Adrenal gland (tissue), 12 donors: ENCODE data around the gene IFNL1. TPM values are rescaled to one million over a fixed set of nuclear protein-coding genes. Genes with fewer than 3 reads are reported as not detected.

Experiments used
- DNase-seq, 7 donors: peaks; one replicate each; pipeline ENCODE4 v3.0.0-alpha.2; 2019 to 2020
- H3K27ac ChIP-seq, 5 donors: fragments of 200-600 bp; sonication (generic) in 4 of 5; 1 replicate in 3 of 5; 2 replicates in 2 of 5; pipeline versions ENCODE4 v1.5.1 to v1.8.0; 2016 to 2020; ENCODE audit warnings: mild to moderate bottlenecking in 1 of 5
- H3K27me3 ChIP-seq: fragments of 200-600 bp; 2 replicates; pipeline ENCODE4 v1.8.0; 2021
- H3K36me3 ChIP-seq, 2 donors: fragments of 200-600 bp; replicated peaks in 1 of 2; 1 replicate in 1 of 2; 2 replicates in 1 of 2; pipeline versions ENCODE4 v1.5.1 to v1.8.0; 2018 to 2022
- H3K4me1 ChIP-seq, 2 donors: fragments of 200-600 bp; replicated peaks in 1 of 2; 1 replicate in 1 of 2; 2 replicates in 1 of 2; pipeline versions ENCODE4 v1.5.1 to v1.8.0; 2018 to 2021
- H3K4me3 ChIP-seq, 4 donors: fragments of 200-600 bp; sonication (generic) in 3 of 4; one replicate each; pipeline ENCODE4 v1.5.1; 2016 to 2018
- H3K9me3 ChIP-seq, 3 donors: fragments of 200-600 bp; sonication (generic) in 1 of 3; replicated peaks in 1 of 3; 1 replicate in 2 of 3; 2 replicates in 1 of 3; pipeline versions ENCODE4 v1.5.1 to v1.8.0; 2016 to 2021
- CTCF ChIP-seq, 6 experiments: fragments of 450-650 bp in 4 of 6; fragments of 200-600 bp in 2 of 6; sonication (generic) in 1 of 6; IDR thresholded peaks; 1 replicate in 5 of 6; 2 replicates in 1 of 6; pipeline versions ENCODE4 v1.5.1 to v1.8.0; 2016 to 2021; ENCODE audit warnings: antibody characterized with exemption in 6 of 6, mild to moderate bottlenecking in 2 of 6, moderate library complexity in 1 of 6
- POLR2A ChIP-seq, 2 donors: fragments of 450-650 bp; IDR thresholded peaks; one replicate each; pipeline ENCODE4 v1.6.1; 2017; ENCODE audit warnings: antibody characterized with exemption in 2 of 2, mild to moderate bottlenecking in 2 of 2, moderate library complexity in 1 of 2
- WGBS, 4 donors: extraction: QIAGEN DNeasy Blood & Tissue Kit in 2 of 4; methylation state at CpG; one replicate each; pipeline versions ENCODE4 v1.1.5 to v1.1.7; 2013 to 2017; 5-methylcytosine and 5-hydroxymethylcytosine counted together
- intact Hi-C, 2 donors: fragments of 100-400 bp; cut with DNase I; formaldehyde crosslinking; loops; one replicate each; pipeline versions ENCODE4 v1.14.1 to v1.15.0; 2022 to 2023
- polyA plus RNA-seq, 3 donors: library from polyadenylated mRNA; stranded (reverse); fragments of 200-250 nt in 2 of 3; fragments of 350-450 nt in 1 of 3; fragmentation: Illumina TruSeq in 1 of 3; extraction: RNeasy Lipid Tissue Mini Kit (QIAGEN cat#74804) in 1 of 3; gene quantifications; one replicate each; pipeline ENCODE4 v1.2.3, GENCODE V29; 2013 to 2014
- total RNA-seq, 9 donors: library from RNA; depleted of rRNA in 4 of 9; stranded (reverse); fragments of >200 nt in 4 of 9; fragments of 120-200 nt in 1 of 9; fragmentation: NEBNext Ultra II Directional in 1 of 9; extraction: Animal tissue kit (Norgen Biotek cat#: 25700) in 1 of 9; gene quantifications; one replicate each; pipeline versions ENCODE4 v1.1.0 to v1.2.4, GENCODE V29; 2013 to 2023
- donor health status: healthy with polysubstance abuse.
- donor health status: Bipolar disorder and iron deficiency.
- donor health status: DM: yes; HTN: yes; CAD: no.
- donor health status: DM: no; HTN: no; CAD: no.
- donor health status: DM: no; HTN: no; CAD: no.
- donor health status: DM: yes; HTN: yes; CAD: no.

Gene IFNL1
- total and polyA plus RNA-seq, 12 donors: not detected

- 10 to 27% (median 24%) methylated on average over 7 to 16 of the region's 16 CpGs; no CpG with 5 or more reads in 1 of the 4 donors for WGBS, 4 donors
- no peaks in the 10 kb centered on the region for H3K36me3 ChIP-seq
- no peaks in the 10 kb centered on the region for H3K9me3 ChIP-seq
- TF ChIP-seq POLR2A (IDR thresholded peaks at IDR 0.05): no peak
- no peak for TF ChIP-seq CTCF (IDR thresholded peaks at IDR 0.05)
- DNase-seq: no peak
- no peaks in the 10 kb centered on the region for H3K27me3 ChIP-seq
- intact Hi-C loops: loop anchor here in 1 of 2 donors (10.0 kb wide), 1 partner anchor 115 kb away; the partner anchor contains the start of gene SYCN
- no peaks in the 10 kb centered on the region for H3K4me1 ChIP-seq
- H3K27ac ChIP-seq: no peak overlapping the region
- H3K4me3 ChIP-seq: peak overlapping the region in 1 of 4 donors; percentile 52
These were observed 23.7 kb downstream of the IFNL1 start for GRCh38 chr19:39319892-39320248.

- intact Hi-C loops: loop anchor here in 1 of 2 donors (10.0 kb wide), 1 partner anchor 116 kb away; the partner anchor contains the start of gene SYCN
- DNase-seq: no peak
- no peaks in the 10 kb centered on the region for H3K27me3 ChIP-seq
- no peak overlapping the region for H3K27ac ChIP-seq
- no peaks in the 10 kb centered on the region for H3K9me3 ChIP-seq
- H3K36me3 ChIP-seq: no peaks in the 10 kb centered on the region
- 19 to 90% (median 51%) methylated on average over 2 to 10 of the region's 10 CpGs for WGBS, 4 donors
- no peaks in the 10 kb centered on the region for H3K4me1 ChIP-seq
- H3K4me3 ChIP-seq: peak overlapping the region in 1 of 4 donors; percentile 52
- no peak for TF ChIP-seq POLR2A (IDR thresholded peaks at IDR 0.05)
- no peak for TF ChIP-seq CTCF (IDR thresholded peaks at IDR 0.05)
These were observed 25.1 kb downstream of the IFNL1 start for GRCh38 chr19:39321117-39321831.

GRCh38 chr19:39321832-39322176 is 25.6 kb downstream of the IFNL1 start:
- H3K9me3 ChIP-seq: no peaks in the 10 kb centered on the region
- TF ChIP-seq CTCF (IDR thresholded peaks at IDR 0.05) (no peak), POLR2A (IDR thresholded peaks at IDR 0.05) (no peak)
- DNase-seq: no peak
- H3K27ac ChIP-seq: no peak overlapping the region
- H3K27me3 ChIP-seq: no peaks in the 10 kb centered on the region
- no peaks in the 10 kb centered on the region for H3K36me3 ChIP-seq
- no peaks in the 10 kb centered on the region for H3K4me1 ChIP-seq
- intact Hi-C loops: loop anchor here in 1 of 2 donors (10.0 kb wide), 1 partner anchor 117 kb away; the partner anchor contains the start of gene SYCN
- H3K4me3 ChIP-seq: no peak overlapping the region

- Histone ChIP-seq H3K9me3 (no peaks in the 10 kb centered on the region), H3K4me1 (no peaks in the 10 kb centered on the region), H3K4me3 (no peak overlapping the region), H3K27ac (no peak overlapping the region), H3K27me3 (no peaks in the 10 kb centered on the region), H3K36me3 (no peaks in the 10 kb centered on the region)
- WGBS, 4 donors: 74 to 92% (median 80%) methylated on average over 5 of the region's 5 CpGs
- intact Hi-C loops: loop anchor here in 1 of 2 donors (10.0 kb wide), 1 partner anchor 120 kb away; the partner anchor contains the start of gene SYCN
- no peak for DNase-seq
- TF ChIP-seq POLR2A (IDR thresholded peaks at IDR 0.05) (no peak), CTCF (IDR thresholded peaks at IDR 0.05) (no peak)
These were observed 28.1 kb downstream of the IFNL1 start for GRCh38 chr19:39324242-39324842.
